ENCODE data around the gene MTHFSD.

The MTHFSD gene

GRCh38 chr16:86505899-86506864 is 48.9 kb downstream of the MTHFSD start:
- no peak for DNase-seq (ENCODE audit: low read depth, low spot score)
- H3K27ac ChIP-seq: no peak overlapping the region

GRCh38 chr16:86505185-86505898 is 49.7 kb downstream of the MTHFSD start:
- no peak overlapping the region for H3K27ac ChIP-seq

GRCh38 chr16:86504315-86505184 is 50.5 kb downstream of the MTHFSD start:
- DNase-seq (ENCODE audit: low read depth, low spot score): no peak

More at GRCh38 chr16:86505185-86505898, 49.7 kb downstream of the MTHFSD start:
- no peak for DNase-seq (ENCODE audit: low read depth, low spot score)

GRCh38 chr16:86503830-86504229 is 51.2 kb downstream of the MTHFSD start:
- H3K27ac ChIP-seq: no peak overlapping the region
- DNase-seq (ENCODE audit: low read depth, low spot score): no peak

More at GRCh38 chr16:86504315-86505184, 50.5 kb downstream of the MTHFSD start:
- no peak overlapping the region for H3K27ac ChIP-seq

GRCh38 chr16:86502856-86503748 is 51.9 kb downstream of the MTHFSD start:
- no peak overlapping the region for H3K27ac ChIP-seq
- DNase-seq (ENCODE audit: low read depth, low spot score): no peak

- DNase-seq (ENCODE audit: low read depth, low spot score): no peak
- no peak overlapping the region for H3K27ac ChIP-seq
These were observed 52.8 kb downstream of the MTHFSD start for GRCh38 chr16:86501989-86502855.

- no peak for DNase-seq (ENCODE audit: low read depth, low spot score)
- no peak overlapping the region for H3K27ac ChIP-seq
These were observed 54.1 kb downstream of the MTHFSD start for GRCh38 chr16:86500708-86501510.

GRCh38 chr16:86499889-86500707 is 54.9 kb downstream of the MTHFSD start:
- DNase-seq (ENCODE audit: low read depth, low spot score): no peak
- no peak overlapping the region for H3K27ac ChIP-seq

- H3K27ac ChIP-seq: no peak overlapping the region
- no peak for DNase-seq (ENCODE audit: low read depth, low spot score)
These were observed 55.6 kb downstream of the MTHFSD start for GRCh38 chr16:86499440-86499786.

GRCh38 chr16:86498671-86499439 is 56.2 kb downstream of the MTHFSD start:
- DNase-seq (ENCODE audit: low read depth, low spot score): no peak
- no peak overlapping the region for H3K27ac ChIP-seq

GRCh38 chr16:86498155-86498670 is 56.8 kb downstream of the MTHFSD start:
- no peak for DNase-seq (ENCODE audit: low read depth, low spot score)
- no peak overlapping the region for H3K27ac ChIP-seq

- no peak overlapping the region for H3K27ac ChIP-seq
- no peak for DNase-seq (ENCODE audit: low read depth, low spot score)
These were observed 57.4 kb downstream of the MTHFSD start for GRCh38 chr16:86497551-86498021.

GRCh38 chr16:86496929-86497461 is 58.0 kb downstream of the MTHFSD start:
- DNase-seq (ENCODE audit: low read depth, low spot score): no peak
- no peak overlapping the region for H3K27ac ChIP-seq

GRCh38 chr16:86496262-86496928 is 58.6 kb downstream of the MTHFSD start:
- H3K27ac ChIP-seq: no peak overlapping the region
- no peak for DNase-seq (ENCODE audit: low read depth, low spot score)

GRCh38 chr16:86495756-86496261 is 59.2 kb downstream of the MTHFSD start:
- no peak overlapping the region for H3K27ac ChIP-seq
- DNase-seq (ENCODE audit: low read depth, low spot score): no peak
